NCI-H345 treated with DMSO at 0.1 percent for 48 hours (cell line): ENCODE measurements around the gene MPI.
"Not testable (repeated sequence)": the region's sequence is repeated elsewhere in the genome, so short reads cannot be mapped to it uniquely, and the experiment has no call there.

ENCODE experiments used
- DNase-seq: peaks from one replicate; lab custom pipeline; 2025; ENCODE audit not compliant: unreplicated experiment; lab: John Stamatoyannopoulos, UW

Gene MPI

GRCh38 chr15:74924525-74924924 lies 34.7 kb downstream of the MPI start:
- no peak for DNase-seq

GRCh38 chr15:74928771-74929198 lies 38.9 kb downstream of the MPI start:
- no peak for DNase-seq

- DNase-seq, result no peak
These were observed 43.7 kb downstream of the MPI start for GRCh38 chr15:74933573-74933972.

GRCh38 chr15:74935193-74935592 lies 45.4 kb downstream of the MPI start:
- not testable (repeated sequence) for DNase-seq

- no peak for DNase-seq
These were observed 47.4 kb downstream of the MPI start for GRCh38 chr15:74937272-74937589.

GRCh38 chr15:74937590-74938371 lies 47.9 kb downstream of the MPI start, which contains the start of gene COX5A:
TSS of gene COX5A (minus strand) at chr15:74938073. CDS start at chr15:74938014, 59 bp downstream.
- DNase-seq, result peak; percentile 62

GRCh38 chr15:74950078-74950908 lies 60.5 kb downstream of the MPI start:
- DNase-seq, result peak; percentile 16

- no peak for DNase-seq
These were observed 61.2 kb downstream of the MPI start for GRCh38 chr15:74951006-74951405.
